IPS-15b (cell line): Measurements from ENCODE around the gene CYTH4.

Experiments
- H3K27me3 ChIP-seq: one replicate; pipeline ENCODE4 v1.6.1; 2013; ENCODE audit warnings: low read length; ENCODE audit not compliant: control insufficient read depth, insufficient read depth
- H3K36me3 ChIP-seq: one replicate; pipeline ENCODE4 v1.6.1; 2013; ENCODE audit warnings: low read length; ENCODE audit not compliant: control insufficient read depth, insufficient read depth
- H3K4me1 ChIP-seq: one replicate; pipeline ENCODE4 v1.6.1; 2013; ENCODE audit warnings: mild to moderate bottlenecking, low read length; ENCODE audit not compliant: control insufficient read depth, insufficient read depth
- H3K4me3 ChIP-seq: one replicate; pipeline ENCODE4 v1.5.1; 2013; ENCODE audit warnings: low read depth, low read length
- H3K9ac ChIP-seq: one replicate; pipeline ENCODE4 v1.6.1; 2013; ENCODE audit warnings: low read depth, mild to moderate bottlenecking, low read length
- H3K9me3 ChIP-seq: one replicate; pipeline ENCODE4 v1.6.1; 2013; ENCODE audit warnings: mild to moderate bottlenecking, low read length; ENCODE audit not compliant: control insufficient read depth, insufficient read depth

CYTH4 gene

GRCh38 chr22:37342065-37342464, 59.8 kb downstream of the CYTH4 start:
- Histone ChIP-seq H3K27me3 (peaks cover 3% of the 10 kb centered on the region), H3K4me1 (no peaks in the 10 kb centered on the region), H3K36me3 (no peaks in the 10 kb centered on the region), H3K9ac (no peak overlapping the region), H3K4me3 (no peak overlapping the region), H3K9me3 (no peaks in the 10 kb centered on the region)

DNA sequence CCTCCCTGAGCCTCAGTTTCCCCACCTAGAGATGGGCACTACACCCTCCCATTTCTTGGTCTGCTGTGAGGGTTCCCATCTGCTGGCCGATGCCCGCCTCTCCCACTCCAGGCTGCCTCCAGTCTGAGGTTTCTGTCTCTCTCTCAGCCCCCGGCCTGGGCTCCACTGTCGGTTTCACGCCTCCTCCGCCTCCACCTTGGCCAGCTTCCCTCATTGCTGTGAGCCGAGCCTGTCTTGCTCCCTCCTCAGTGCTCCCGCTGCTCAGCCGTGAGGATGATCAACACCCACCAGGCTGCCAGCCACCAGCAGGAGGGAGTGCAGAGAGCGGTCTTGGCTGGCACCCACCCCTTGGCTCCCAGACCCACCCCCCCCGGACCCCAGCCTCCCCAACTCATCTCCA, 61.0 kb downstream of the CYTH4 start:
- Histone ChIP-seq H3K4me1 (no peaks in the 10 kb centered on the region), H3K36me3 (no peaks in the 10 kb centered on the region), H3K9me3 (no peaks in the 10 kb centered on the region), H3K4me3 (no peak overlapping the region), H3K27me3 (peaks cover 3% of the 10 kb centered on the region), H3K9ac (no peak overlapping the region)

- Histone ChIP-seq H3K9ac (no peak overlapping the region), H3K36me3 (no peaks in the 10 kb centered on the region), H3K4me3 (no peak overlapping the region), H3K27me3 (peaks cover 3% of the 10 kb centered on the region), H3K9me3 (no peaks in the 10 kb centered on the region), H3K4me1 (no peaks in the 10 kb centered on the region)
These were observed 61.8 kb downstream of the CYTH4 start for GRCh38 chr22:37343863-37344734.

DNA sequence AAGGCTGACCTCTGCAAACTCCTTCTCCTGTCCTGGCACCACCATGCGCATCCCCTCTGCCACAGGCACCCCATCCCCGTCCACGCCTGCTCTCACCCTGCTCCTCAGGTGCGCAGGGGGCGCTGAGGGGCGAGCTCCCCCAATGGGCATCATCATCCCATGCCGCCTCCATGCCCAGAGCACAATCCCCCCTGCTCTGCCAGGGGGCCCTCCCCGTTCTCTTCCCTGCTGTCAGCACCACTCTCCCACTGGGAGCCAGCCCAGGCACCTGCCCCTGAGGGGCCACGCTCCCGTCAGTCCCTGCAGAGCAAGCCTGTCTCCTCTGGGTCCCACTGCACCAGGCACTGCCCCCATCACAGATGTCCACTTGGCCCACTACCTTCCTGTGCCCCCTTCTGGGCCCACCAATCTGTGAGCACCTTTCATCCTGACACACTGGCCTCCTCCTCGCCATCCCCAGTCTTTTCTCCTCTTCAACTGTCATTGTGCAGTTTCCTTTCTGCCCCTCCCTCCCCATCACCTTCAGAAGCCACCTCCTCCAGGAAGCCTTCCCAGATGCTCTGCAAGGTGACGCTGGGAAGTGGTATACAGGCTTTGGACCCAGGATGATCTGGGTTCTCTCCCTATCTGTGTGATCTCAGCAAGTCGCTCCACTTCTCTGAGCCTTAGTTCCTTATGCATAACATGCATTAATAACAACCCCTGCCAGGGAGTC, 62.6 kb downstream of the CYTH4 start:
- Histone ChIP-seq H3K9ac (no peak overlapping the region), H3K4me3 (no peak overlapping the region), H3K27me3 (peaks cover 3% of the 10 kb centered on the region), H3K9me3 (no peaks in the 10 kb centered on the region), H3K36me3 (no peaks in the 10 kb centered on the region), H3K4me1 (no peaks in the 10 kb centered on the region)

GRCh38 chr22:37345863-37346504, 63.7 kb downstream of the CYTH4 start:
- Histone ChIP-seq H3K9ac (no peak overlapping the region), H3K4me1 (no peaks in the 10 kb centered on the region), H3K36me3 (no peaks in the 10 kb centered on the region), H3K4me3 (no peak overlapping the region), H3K9me3 (no peaks in the 10 kb centered on the region), H3K27me3 (no peaks in the 10 kb centered on the region)

- no peak overlapping the region for H3K9ac ChIP-seq
- H3K27me3 ChIP-seq = no peaks in the 10 kb centered on the region
- H3K36me3 ChIP-seq = no peaks in the 10 kb centered on the region
- H3K9me3 ChIP-seq = no peaks in the 10 kb centered on the region
- H3K4me3 ChIP-seq = no peak overlapping the region
- no peaks in the 10 kb centered on the region for H3K4me1 ChIP-seq
These were observed 64.2 kb downstream of the CYTH4 start for GRCh38 chr22:37346505-37346895.

GRCh38 chr22:37349043-37349814, 66.9 kb downstream of the CYTH4 start:
- H3K9me3 ChIP-seq = no peaks in the 10 kb centered on the region
- no peaks in the 10 kb centered on the region for H3K36me3 ChIP-seq
- H3K4me3 ChIP-seq = no peak overlapping the region
- H3K9ac ChIP-seq = no peak overlapping the region
- H3K27me3 ChIP-seq = no peaks in the 10 kb centered on the region
- H3K4me1 ChIP-seq = no peaks in the 10 kb centered on the region

DNA sequence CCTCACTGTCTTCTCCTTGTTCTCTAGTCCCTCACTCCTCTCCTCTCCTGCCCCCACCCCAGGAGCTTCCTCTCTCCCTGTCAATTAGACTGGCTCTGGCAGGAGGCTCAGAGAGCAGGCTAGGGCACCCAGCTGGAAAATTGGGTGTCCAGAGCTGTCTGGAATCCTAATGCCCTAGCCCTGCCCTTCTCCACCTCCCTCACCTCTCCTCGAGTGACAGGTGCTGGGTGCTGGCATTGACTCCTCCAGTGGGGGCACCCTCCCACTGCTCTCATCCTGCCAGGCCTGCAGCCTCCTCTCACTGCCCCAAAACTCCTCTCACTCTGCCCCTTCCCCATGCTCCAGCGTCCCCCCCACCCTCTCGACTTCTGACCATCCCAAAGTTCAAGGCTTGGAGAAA, 68.9 kb downstream of the CYTH4 start:
- no peaks in the 10 kb centered on the region for H3K4me1 ChIP-seq

DNA sequence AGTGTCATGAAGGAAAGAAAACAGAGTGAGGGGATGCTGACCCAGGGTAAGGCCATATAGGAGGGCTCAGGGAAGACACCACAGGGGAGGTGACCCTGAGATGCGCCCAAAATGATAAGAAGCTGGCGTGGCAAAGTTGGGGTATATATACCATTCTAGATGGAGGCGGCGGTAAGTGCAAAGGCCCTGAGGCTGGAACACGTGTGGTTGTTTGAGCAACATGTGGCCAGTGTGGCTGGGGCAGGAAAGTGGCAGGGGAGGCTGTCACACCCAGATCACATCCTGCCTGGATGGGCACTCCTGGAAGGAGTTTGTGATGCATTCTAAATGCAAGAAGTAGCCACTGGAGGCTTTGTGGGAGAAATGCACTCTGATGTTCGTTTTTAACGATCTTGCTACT, 70.2 kb downstream of the CYTH4 start:
- Histone ChIP-seq H3K27me3 (no peaks in the 10 kb centered on the region), H3K4me1 (no peaks in the 10 kb centered on the region)

More for the DNA sequence above, 68.9 kb downstream of the CYTH4 start:
- no peaks in the 10 kb centered on the region for H3K9me3 ChIP-seq
- H3K36me3 ChIP-seq = no peaks in the 10 kb centered on the region
- no peaks in the 10 kb centered on the region for H3K27me3 ChIP-seq
- no peak overlapping the region for H3K4me3 ChIP-seq
- no peak overlapping the region for H3K9ac ChIP-seq

GRCh38 chr22:37353839-37354238, 71.5 kb downstream of the CYTH4 start:
- Histone ChIP-seq H3K9ac (no peak overlapping the region), H3K36me3 (no peaks in the 10 kb centered on the region), H3K4me1 (no peaks in the 10 kb centered on the region), H3K9me3 (no peaks in the 10 kb centered on the region), H3K4me3 (no peak overlapping the region), H3K27me3 (no peaks in the 10 kb centered on the region)

More for the DNA sequence above, 70.2 kb downstream of the CYTH4 start:
- H3K36me3 ChIP-seq = no peaks in the 10 kb centered on the region
- no peak overlapping the region for H3K9ac ChIP-seq
- no peak overlapping the region for H3K4me3 ChIP-seq
- H3K9me3 ChIP-seq = no peaks in the 10 kb centered on the region

- Histone ChIP-seq H3K9me3 (no peaks in the 10 kb centered on the region), H3K4me1 (no peaks in the 10 kb centered on the region), H3K36me3 (no peaks in the 10 kb centered on the region), H3K4me3 (no peak overlapping the region), H3K9ac (no peak overlapping the region), H3K27me3 (no peaks in the 10 kb centered on the region)
These were observed 72.0 kb downstream of the CYTH4 start for GRCh38 chr22:37354261-37354660.
